GM21528 (cell line): ENCODE data around the gene ZAR1L.

Source experiments
- ATAC-seq: cut with Tn5 transposase; IDR thresholded peaks from one replicate; pipeline ENCODE4 v1.9.1; 2021; ENCODE audit warnings: mild to moderate bottlenecking, moderate library complexity; ENCODE audit not compliant: unreplicated experiment, low FRiP score

ZAR1L gene

DNA sequence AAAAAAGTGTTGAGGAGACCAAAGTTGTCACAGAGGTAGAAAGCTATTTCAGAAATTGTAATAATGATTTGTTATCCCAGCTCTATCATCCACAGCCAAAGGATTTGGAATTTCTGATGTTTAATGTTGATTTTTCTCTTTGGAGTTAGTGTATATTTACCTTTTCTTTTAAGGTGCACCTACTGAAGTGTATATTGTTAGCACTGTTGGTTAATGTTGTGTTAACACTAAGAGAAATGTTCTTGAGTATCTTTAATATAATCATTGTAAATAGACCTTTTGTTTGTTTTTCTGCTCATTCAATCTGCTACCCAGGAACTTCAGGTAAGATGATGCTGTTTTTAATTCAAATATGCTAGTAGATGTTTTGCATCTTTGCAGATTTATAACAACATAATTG is 57.5 kb downstream of the ZAR1L start:
- no peak for ATAC-seq

DNA sequence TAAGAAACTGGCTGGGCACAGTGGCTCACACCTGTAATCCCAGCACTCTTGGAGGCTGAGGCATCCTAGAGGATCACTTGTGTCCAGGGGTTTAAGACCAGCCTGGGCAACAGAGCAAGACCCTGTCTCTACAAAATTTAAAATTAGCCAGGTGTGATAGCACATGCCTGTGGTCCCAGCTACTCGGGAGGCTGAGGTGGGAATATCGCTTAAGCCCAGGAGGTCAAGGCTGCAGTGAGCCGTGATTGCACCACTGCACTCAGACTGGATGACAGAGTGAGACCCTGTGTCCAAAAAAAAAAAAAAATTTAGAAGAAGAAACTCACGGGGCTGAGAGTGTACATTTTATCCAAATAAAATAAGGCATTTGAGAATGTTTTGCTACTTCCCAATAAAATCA is 58.9 kb downstream of the ZAR1L start:
- ATAC-seq = no peak

DNA sequence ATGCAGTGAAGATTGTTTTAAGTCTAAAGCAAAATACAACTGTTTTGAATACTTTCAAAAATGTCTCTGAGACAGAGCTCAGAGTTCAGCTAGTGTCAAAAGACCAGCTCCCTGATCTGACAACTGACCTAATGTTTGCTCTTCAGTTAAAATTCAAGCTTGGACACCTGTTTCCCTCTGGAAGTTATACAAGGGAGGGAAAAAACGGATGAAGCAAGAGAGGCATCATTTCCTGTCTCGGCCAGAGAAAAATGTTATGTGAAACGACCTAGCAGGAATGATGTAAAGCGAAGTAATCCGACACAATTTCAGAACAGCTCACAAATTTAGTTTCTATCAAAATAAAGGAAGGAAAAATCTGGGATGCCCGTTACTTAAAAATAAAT is 59.4 kb downstream of the ZAR1L start:
- no peak for ATAC-seq

DNA sequence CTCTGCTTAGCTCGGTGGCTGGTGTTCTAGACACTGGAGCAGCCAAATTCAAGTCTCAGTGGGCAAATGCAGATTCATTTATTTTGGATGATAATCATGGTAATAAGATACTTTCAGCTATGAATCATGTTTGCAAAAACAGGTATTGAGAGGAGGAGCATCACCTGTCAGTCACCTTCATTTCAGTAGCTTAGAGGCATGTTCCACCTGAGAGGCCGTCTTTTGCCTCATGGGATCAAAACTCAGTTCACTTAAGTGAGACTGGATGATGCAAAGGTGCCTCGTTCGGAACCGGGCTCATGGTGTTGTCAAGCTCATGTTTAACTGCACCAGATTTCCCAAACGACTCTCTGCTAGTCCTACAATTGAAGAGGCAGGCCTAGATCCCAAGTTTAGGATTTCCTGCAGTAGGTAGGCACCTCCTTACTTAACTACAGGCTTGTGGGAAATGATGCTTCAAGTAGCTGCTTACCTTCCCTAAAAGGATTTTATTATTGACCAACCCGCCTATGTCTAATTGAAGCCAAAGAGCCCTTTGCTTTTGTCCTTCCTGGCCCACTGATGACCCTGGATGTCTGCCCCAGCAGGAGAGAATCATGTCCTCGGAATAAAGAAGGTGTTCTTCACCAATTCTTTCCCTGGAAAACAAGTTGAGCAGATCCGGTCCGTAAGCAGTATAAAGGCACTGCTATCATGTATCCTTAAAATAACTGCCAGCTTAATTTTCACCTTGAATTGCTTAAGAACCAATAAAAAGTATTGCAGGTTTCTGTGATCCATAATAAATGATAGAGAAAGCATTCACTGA is 60.0 kb downstream of the ZAR1L start:
- ATAC-seq = no peak

DNA sequence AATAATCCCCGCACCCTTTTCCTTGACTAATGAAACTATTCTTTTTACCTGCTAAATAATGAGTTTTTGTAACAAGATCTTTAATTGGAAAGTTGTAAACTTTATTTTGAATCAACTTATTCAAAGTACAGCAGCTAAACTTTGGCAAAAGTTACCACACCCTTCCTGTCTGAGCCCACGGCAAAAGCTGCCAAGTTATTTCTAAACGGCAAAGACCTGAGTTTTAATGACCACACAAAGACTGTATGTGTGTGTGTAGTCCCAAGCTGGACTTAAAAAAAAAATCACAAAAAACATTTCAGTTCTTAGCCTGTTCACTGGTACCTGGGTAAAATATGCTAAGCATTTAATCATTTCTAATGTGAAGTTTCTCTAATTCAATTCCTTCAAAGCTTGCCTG is 60.7 kb downstream of the ZAR1L start:
- ATAC-seq = no peak

DNA sequence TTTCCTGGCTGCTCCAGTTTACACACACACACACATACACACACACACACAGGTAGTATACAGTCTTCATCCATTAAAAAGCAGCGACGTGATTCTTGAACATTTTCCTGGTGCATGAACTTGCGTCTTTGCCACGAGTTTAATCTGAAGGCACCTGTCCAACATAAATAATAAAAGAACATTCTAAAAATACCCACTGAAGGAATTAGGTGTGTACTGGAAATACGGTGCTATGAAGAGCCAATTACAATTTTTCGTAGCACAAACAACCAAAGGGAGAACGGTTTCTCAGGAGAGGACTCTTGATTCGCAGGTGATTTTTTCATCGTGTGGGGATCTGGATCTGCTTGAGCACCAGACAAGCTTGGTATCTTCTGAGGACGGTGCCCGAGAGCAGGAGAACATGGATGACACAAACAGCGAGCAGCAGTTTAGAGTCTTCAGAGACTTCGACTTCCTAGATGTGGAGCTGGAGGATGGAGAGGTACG is 61.2 kb downstream of the ZAR1L start:
- no peak for ATAC-seq
